HCT116 (cell line): ENCODE measurements around the gene RAMP3. TPM values are rescaled to one million over a fixed set of nuclear protein-coding genes. Genes with fewer than 3 reads are reported as not detected.

ENCODE experiments used
- ATAC-seq: fragments of 200-7000 bp; cut with Tn5 transposase; 2 replicates; pipeline ENCODE4 v1.9.1; 2020; ENCODE audit warnings: mild to moderate bottlenecking, moderate library complexity
- BruUV-seq: library from RNA; stranded (reverse); fragments of 400-500 nt; replicated peaks from 2 replicates; lab custom pipeline; 2021; lab: Mats Ljungman, UMichigan
- CTCF ChIA-PET: fragments of 300-600 bp; sonication (Branson Sonifier 250); formaldehyde crosslinking; loops from one replicate; lab custom pipeline; 2021; ENCODE audit warnings: antibody characterized with exemption; lab: Charles Lee
- POLR2A ChIA-PET: fragments of 300-600, 350-600 bp; sonication (Branson Sonifier 250); formaldehyde crosslinking; loops from one replicate; lab custom pipeline; 2021; ENCODE audit warnings: antibody characterized with exemption; lab: Charles Lee
- RAD21 ChIA-PET, 2 experiments: fragments of 300-600 bp; sonication (Branson Sonifier 250); formaldehyde crosslinking; loops; one replicate each; lab custom pipeline; 2023; ENCODE audit warnings: low total read pairs in 2 of 2; ENCODE audit not compliant: uncharacterized antibody in 2 of 2, unreplicated experiment in 2 of 2, low non-redundant PET in 1 of 2; lab: Charles Lee
- DNase-seq: peaks from one replicate; pipeline ENCODE4 v3.0.0-alpha.2; 2010; ENCODE audit warnings: low read depth, low spot score
- H2AFZ ChIP-seq: fragments of 200-600 bp; shearing (Covaris generic), sonication (generic); 2 replicates; pipeline ENCODE4 v1.6.1; 2017; ENCODE audit warnings: low read depth, mixed run types, mixed read lengths, antibody characterized with exemption, low read length; ENCODE audit not compliant: poor library complexity, severe bottlenecking
- H3K27ac ChIP-seq: 2 replicates; pipeline ENCODE4 v1.5.1; 2012; ENCODE audit warnings: low read depth, low read length
- H3K27me3 ChIP-seq: fragments of 200-600 bp; sonication (generic); 2 replicates; pipeline ENCODE4 v1.6.1; 2016; ENCODE audit warnings: mixed run types, low read length, mixed read lengths; ENCODE audit not compliant: insufficient read depth
- H3K36me3 ChIP-seq, 2 experiments: fragments of 200-500 bp in 1 of 2; fragments of 200-600 bp in 1 of 2; sonication (Bioruptor generic) in 1 of 2; sonication (generic) in 1 of 2; 2 replicates each; pipeline versions ENCODE4 v1.5.1 to v1.6.1; 2014 to 2016; ENCODE audit warnings: low read length in 2 of 2, inconsistent platforms in 1 of 2, mixed read lengths in 1 of 2, mixed run types in 1 of 2; ENCODE audit not compliant: insufficient read depth in 2 of 2, control insufficient read depth in 1 of 2
- H3K4me1 ChIP-seq, 2 experiments: fragments of 200-600 bp in 1 of 2; sonication (generic) in 1 of 2; 2 replicates each; pipeline versions ENCODE4 v1.5.1 to v1.6.1; 2012 to 2017; ENCODE audit warnings: low read length in 2 of 2, inconsistent platforms in 1 of 2, mild to moderate bottlenecking in 1 of 2, mixed read lengths in 1 of 2, mixed run types in 1 of 2, moderate library complexity in 1 of 2; ENCODE audit not compliant: insufficient read depth in 2 of 2, control insufficient read depth in 1 of 2
- H3K4me2 ChIP-seq: fragments of 200-600 bp; sonication (generic); 2 replicates; pipeline ENCODE4 v1.6.1; 2017; ENCODE audit warnings: mixed run types, low read length, mixed read lengths
- H3K4me3 ChIP-seq, 2 experiments: fragments of 200-600 bp in 1 of 2; sonication (generic) in 1 of 2; replicated peaks in 1 of 2; 2 replicates each; pipeline ENCODE4 v1.5.1; 2011 to 2016; ENCODE audit warnings: low read length in 2 of 2, control low read depth in 1 of 2, low read depth in 1 of 2, mild to moderate bottlenecking in 1 of 2, mixed read lengths in 1 of 2, mixed run types in 1 of 2
- H3K79me2 ChIP-seq: fragments of 200-600 bp; sonication (generic); 2 replicates; pipeline ENCODE4 v1.6.1; 2017; ENCODE audit warnings: mild to moderate bottlenecking, mixed run types, low read length, moderate library complexity, mixed read lengths; ENCODE audit not compliant: insufficient read depth
- H3K9ac ChIP-seq: fragments of 200-600 bp; sonication (generic); 2 replicates; pipeline ENCODE4 v1.6.1; 2016; ENCODE audit warnings: low read length, mixed read lengths
- H3K9me2 ChIP-seq: fragments of 200-600 bp; sonication (generic), shearing (Covaris generic); 2 replicates; pipeline ENCODE4 v1.6.1; 2017; ENCODE audit warnings: mixed run types, mild to moderate bottlenecking, moderate library complexity; ENCODE audit not compliant: insufficient read depth
- H3K9me3 ChIP-seq, 2 experiments: fragments of 200-500 bp in 1 of 2; fragments of 200-600 bp in 1 of 2; sonication (Bioruptor generic) in 1 of 2; sonication (generic) in 1 of 2; 2 replicates each; pipeline ENCODE4 v1.6.1; 2014 to 2017; ENCODE audit warnings: low read length in 2 of 2, mixed read lengths in 2 of 2, inconsistent platforms in 1 of 2, low read depth in 1 of 2, mild to moderate bottlenecking in 1 of 2, mixed run types in 1 of 2, moderate library complexity in 1 of 2; ENCODE audit not compliant: control insufficient read depth in 1 of 2, insufficient read depth in 1 of 2
- H4K20me1 ChIP-seq: fragments of 200-600 bp; sonication (generic), shearing (Covaris generic); 2 replicates; pipeline ENCODE4 v1.6.1; 2017; ENCODE audit warnings: mixed run types, mild to moderate bottlenecking, moderate library complexity; ENCODE audit not compliant: insufficient read depth
- CBX3 ChIP-seq: IDR thresholded peaks from 2 replicates; pipeline ENCODE4 v1.6.1; 2012; ENCODE audit warnings: low read depth
- EGR1 ChIP-seq: IDR thresholded peaks from 2 replicates; pipeline ENCODE4 v1.6.1; 2012; ENCODE audit warnings: low read depth
- EZH2 ChIP-seq: fragments of 200-600 bp; sonication (generic); IDR thresholded peaks from 2 replicates; pipeline ENCODE4 v1.6.1; 2017; ENCODE audit warnings: antibody characterized with exemption, mixed run types
- EZH2phosphoT487 ChIP-seq: fragments of 200-600 bp; IDR thresholded peaks from 2 replicates; pipeline ENCODE4 v1.6.1; 2018; ENCODE audit warnings: antibody characterized with exemption, borderline replicate concordance
- FOSL1 ChIP-seq: IDR thresholded peaks from 2 replicates; pipeline ENCODE4 v1.6.1; 2012; ENCODE audit warnings: low read depth
- POLR2A ChIP-seq: IDR thresholded peaks from 2 replicates; pipeline ENCODE4 v1.7.0; 2011; ENCODE audit warnings: borderline replicate concordance; ENCODE audit not compliant: insufficient read depth, insufficient read length; ENCODE audit errors: extremely low read depth
- POLR2AphosphoS5 ChIP-seq: IDR thresholded peaks from 2 replicates; pipeline ENCODE4 v1.6.1; 2011; ENCODE audit warnings: mild to moderate bottlenecking, low read depth, low read length, moderate library complexity
- RAD21 ChIP-seq: IDR thresholded peaks from 2 replicates; pipeline ENCODE4 v1.6.1; 2012; ENCODE audit warnings: low read depth, mild to moderate bottlenecking
- SIN3A ChIP-seq: IDR thresholded peaks from 2 replicates; pipeline ENCODE4 v1.6.1; 2012; ENCODE audit warnings: low read depth
- SP1 ChIP-seq: IDR thresholded peaks from 2 replicates; pipeline ENCODE4 v1.6.1; 2012; ENCODE audit warnings: low read depth
- SRF ChIP-seq: IDR thresholded peaks from 2 replicates; pipeline ENCODE4 v1.6.1; 2012; ENCODE audit warnings: low read depth
- TCF7L2 ChIP-seq: IDR thresholded peaks from 2 replicates; pipeline ENCODE4 v1.7.0; 2011; ENCODE audit warnings: borderline replicate concordance, inconsistent platforms; ENCODE audit not compliant: insufficient read depth, insufficient read length; ENCODE audit errors: extremely low read depth
- ZFX ChIP-seq: fragments of 450-650 bp; IDR thresholded peaks from 2 replicates; pipeline ENCODE4 v1.6.1; 2017
- ZNF274 ChIP-seq: fragments of 200-500 bp; sonication (Bioruptor generic); IDR thresholded peaks from 2 replicates; pipeline ENCODE4 v1.6.1; 2014; ENCODE audit warnings: mild to moderate bottlenecking, low read depth, low read length, inconsistent platforms
- intact Hi-C: fragments of 100-400 bp; cut with micrococcal nuclease; formaldehyde crosslinking; loops from 2 replicates; pipeline ENCODE4 v1.10.0; 2022
- total RNA-seq: library from RNA; stranded (reverse); gene quantifications from one replicate; pipeline ENCODE4 v1.2.1, GENCODE V29; 2021; ENCODE audit not compliant: unreplicated experiment
- TF ChIP-seq, protein P1 (sequence below), 3 experiments: fragments of 200-600 bp in 1 of 3; sonication (generic) in 1 of 3; IDR thresholded peaks in 2 of 3; conservative IDR thresholded peaks in 1 of 3; 2 replicates each; pipeline ENCODE4 v1.5.1; 2012 to 2017; ENCODE audit warnings: low read depth in 2 of 3, low read length in 2 of 3, antibody characterized with exemption in 1 of 3, borderline replicate concordance in 1 of 3, control low read depth in 1 of 3, mild to moderate bottlenecking in 1 of 3, mixed read lengths in 1 of 3, mixed run types in 1 of 3, moderate library complexity in 1 of 3; ENCODE audit not compliant: insufficient read depth in 1 of 3
- TF ChIP-seq, protein P2 (sequence below): IDR thresholded peaks from 2 replicates; pipeline ENCODE4 v1.6.1; 2012
- TF ChIP-seq, protein P3 (sequence below): IDR thresholded peaks from 2 replicates; pipeline ENCODE4 v1.6.1; 2012; ENCODE audit warnings: low read depth
- TF ChIP-seq, protein P4 (sequence below): IDR thresholded peaks from 2 replicates; pipeline ENCODE4 v1.6.1; 2012

Gene RAMP3
- total RNA-seq, 1 experiment from 2014 or later = not detected

DNA sequence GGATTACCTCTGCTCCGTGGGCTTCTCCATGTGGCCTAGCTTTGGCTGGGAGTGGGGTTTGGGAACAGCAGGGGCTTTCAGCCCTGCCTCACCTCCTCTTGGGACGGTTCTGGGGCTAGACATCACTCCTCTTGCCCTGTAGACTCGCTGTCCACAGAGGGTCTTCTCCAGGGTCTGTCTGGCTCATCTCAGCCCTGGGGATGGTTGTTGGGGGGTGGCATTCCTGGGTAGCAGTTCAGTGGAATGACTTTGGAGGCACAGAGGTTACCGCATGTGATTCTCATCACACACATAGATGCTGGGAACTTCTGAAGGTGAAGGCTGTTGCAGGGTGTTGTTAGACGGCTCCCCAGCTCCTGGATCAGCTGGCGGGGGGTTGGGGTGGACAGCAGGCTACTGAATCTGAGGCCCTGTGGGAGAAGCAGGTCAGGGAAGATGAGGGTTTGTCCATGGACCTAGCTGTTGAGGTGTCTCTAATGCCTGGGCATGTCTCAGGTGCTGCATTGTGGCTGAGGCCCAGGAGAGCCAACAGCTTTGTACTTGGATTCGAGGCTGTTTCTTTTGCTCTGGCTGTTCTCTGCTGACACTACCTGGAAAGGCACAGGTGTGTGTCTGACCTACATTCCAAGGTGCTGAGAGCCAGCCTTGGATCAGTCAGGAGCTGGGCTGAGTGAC lies 23.8 kb downstream of the RAMP3 start (continued):
- TF ChIP-seq, protein P1, sequence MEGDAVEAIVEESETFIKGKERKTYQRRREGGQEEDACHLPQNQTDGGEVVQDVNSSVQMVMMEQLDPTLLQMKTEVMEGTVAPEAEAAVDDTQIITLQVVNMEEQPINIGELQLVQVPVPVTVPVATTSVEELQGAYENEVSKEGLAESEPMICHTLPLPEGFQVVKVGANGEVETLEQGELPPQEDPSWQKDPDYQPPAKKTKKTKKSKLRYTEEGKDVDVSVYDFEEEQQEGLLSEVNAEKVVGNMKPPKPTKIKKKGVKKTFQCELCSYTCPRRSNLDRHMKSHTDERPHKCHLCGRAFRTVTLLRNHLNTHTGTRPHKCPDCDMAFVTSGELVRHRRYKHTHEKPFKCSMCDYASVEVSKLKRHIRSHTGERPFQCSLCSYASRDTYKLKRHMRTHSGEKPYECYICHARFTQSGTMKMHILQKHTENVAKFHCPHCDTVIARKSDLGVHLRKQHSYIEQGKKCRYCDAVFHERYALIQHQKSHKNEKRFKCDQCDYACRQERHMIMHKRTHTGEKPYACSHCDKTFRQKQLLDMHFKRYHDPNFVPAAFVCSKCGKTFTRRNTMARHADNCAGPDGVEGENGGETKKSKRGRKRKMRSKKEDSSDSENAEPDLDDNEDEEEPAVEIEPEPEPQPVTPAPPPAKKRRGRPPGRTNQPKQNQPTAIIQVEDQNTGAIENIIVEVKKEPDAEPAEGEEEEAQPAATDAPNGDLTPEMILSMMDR (IDR thresholded peaks at IDR 0.05 in 2 of 3, conservative IDR thresholded peaks at IDR 0.05 in 1 of 3; ENCODE audit: borderline replicate concordance in 1 of 3, insufficient read depth in 1 of 3, low read depth in 2 of 3, low read length in 2 of 3) = no peak
- TF ChIP-seq EGR1 (no peak), FOSL1 (no peak), SRF (no peak), CBX3 (no peak)

DNA sequence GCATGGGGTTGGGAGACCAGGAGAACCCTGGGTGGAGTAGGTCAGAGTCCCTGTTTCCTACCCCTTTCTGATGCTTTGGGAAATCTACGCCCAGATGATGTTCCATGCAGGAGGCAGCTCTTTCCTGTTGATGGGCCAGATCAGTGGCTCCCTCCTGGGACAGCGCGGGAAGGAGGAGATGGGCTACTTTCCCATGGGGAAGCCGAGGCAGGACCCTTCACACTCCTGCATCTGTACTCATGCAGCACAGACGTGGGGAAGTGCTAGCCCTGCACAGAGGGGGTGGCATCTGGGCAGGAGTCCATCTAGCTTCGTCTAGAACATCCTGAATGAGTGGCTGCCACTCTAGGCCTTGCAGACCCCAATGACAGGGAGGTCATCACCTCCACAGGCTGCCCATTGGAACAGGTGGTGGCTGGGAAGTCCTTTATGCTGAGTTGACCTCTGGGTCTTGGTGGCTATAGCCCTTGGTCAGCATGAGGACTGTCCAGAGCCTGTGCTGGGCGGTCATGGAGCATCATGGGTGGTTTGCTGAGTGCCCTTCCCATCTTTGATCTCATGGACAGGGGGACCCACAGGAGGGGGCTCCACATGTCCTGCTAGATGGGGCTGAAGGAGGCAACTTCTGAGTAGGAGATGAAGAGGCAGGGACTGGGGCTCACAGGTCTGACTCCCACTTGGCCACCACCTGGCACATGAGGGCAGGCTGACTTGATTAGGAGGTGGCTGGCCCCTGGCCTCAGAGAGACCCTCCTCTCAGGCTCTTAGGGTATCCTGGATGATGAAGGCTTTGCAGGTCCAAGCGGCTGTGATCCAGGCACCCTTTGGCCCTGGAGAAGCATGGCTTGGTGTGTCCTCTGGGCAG lies 24.6 kb downstream of the RAMP3 start:
- Histone ChIP-seq H3K36me3 (no peaks in the 10 kb centered on the region), H3K79me2 (no peaks in the 10 kb centered on the region), H3K4me3 (no peak overlapping the region), H2AFZ (no peak overlapping the region), H3K4me1 (no peaks in the 10 kb centered on the region), H3K9me3 (no peaks in the 10 kb centered on the region), H4K20me1 (no peaks in the 10 kb centered on the region), H3K9me2 (no peaks in the 10 kb centered on the region), H3K27me3 (peaks cover 9% of the 10 kb centered on the region; the same call in 1 of the 2 replicates), H3K9ac (no peak overlapping the region), H3K27ac (no peak overlapping the region), H3K4me2 (no peak overlapping the region)
- intact Hi-C loops = no loop called here
- BruUV-seq = no TSS peak
- RAD21 ChIA-PET = no interaction called here
- POLR2A ChIA-PET = no interaction called here
- no peak for ATAC-seq
- CTCF ChIA-PET = no interaction called here
- no peak for DNase-seq
- TF ChIP-seq SRF = no peak
- TF ChIP-seq FOSL1 = no peak
- TF ChIP-seq EZH2 = no peak
- no peak for TF ChIP-seq SP1
- TF ChIP-seq, protein P2, sequence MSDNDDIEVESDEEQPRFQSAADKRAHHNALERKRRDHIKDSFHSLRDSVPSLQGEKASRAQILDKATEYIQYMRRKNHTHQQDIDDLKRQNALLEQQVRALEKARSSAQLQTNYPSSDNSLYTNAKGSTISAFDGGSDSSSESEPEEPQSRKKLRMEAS = no peak
- TF ChIP-seq EZH2phosphoT487 = no peak
- no peak for TF ChIP-seq TCF7L2
- no peak for TF ChIP-seq POLR2AphosphoS5
- TF ChIP-seq ZNF274 = no peak
- TF ChIP-seq, protein P3, sequence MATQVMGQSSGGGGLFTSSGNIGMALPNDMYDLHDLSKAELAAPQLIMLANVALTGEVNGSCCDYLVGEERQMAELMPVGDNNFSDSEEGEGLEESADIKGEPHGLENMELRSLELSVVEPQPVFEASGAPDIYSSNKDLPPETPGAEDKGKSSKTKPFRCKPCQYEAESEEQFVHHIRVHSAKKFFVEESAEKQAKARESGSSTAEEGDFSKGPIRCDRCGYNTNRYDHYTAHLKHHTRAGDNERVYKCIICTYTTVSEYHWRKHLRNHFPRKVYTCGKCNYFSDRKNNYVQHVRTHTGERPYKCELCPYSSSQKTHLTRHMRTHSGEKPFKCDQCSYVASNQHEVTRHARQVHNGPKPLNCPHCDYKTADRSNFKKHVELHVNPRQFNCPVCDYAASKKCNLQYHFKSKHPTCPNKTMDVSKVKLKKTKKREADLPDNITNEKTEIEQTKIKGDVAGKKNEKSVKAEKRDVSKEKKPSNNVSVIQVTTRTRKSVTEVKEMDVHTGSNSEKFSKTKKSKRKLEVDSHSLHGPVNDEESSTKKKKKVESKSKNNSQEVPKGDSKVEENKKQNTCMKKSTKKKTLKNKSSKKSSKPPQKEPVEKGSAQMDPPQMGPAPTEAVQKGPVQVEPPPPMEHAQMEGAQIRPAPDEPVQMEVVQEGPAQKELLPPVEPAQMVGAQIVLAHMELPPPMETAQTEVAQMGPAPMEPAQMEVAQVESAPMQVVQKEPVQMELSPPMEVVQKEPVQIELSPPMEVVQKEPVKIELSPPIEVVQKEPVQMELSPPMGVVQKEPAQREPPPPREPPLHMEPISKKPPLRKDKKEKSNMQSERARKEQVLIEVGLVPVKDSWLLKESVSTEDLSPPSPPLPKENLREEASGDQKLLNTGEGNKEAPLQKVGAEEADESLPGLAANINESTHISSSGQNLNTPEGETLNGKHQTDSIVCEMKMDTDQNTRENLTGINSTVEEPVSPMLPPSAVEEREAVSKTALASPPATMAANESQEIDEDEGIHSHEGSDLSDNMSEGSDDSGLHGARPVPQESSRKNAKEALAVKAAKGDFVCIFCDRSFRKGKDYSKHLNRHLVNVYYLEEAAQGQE = no peak
- no peak for TF ChIP-seq RAD21
- TF ChIP-seq, protein P4, sequence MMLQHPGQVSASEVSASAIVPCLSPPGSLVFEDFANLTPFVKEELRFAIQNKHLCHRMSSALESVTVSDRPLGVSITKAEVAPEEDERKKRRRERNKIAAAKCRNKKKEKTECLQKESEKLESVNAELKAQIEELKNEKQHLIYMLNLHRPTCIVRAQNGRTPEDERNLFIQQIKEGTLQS = no peak
- no peak for TF ChIP-seq POLR2A
- TF ChIP-seq ZFX = no peak
- no peak for TF ChIP-seq SIN3A
